Mesothelial cell of epicardium (in vitro differentiated cells): Measurements from ENCODE around the gene BZW2. TPM values are rescaled to one million over a fixed set of nuclear protein-coding genes. Genes with fewer than 3 reads are reported as not detected.

Experiments
- DNase-seq, 2 experiments: peaks; one replicate each; pipeline ENCODE4 v3.0.0; 2021; ENCODE audit warnings: low spot score in 2 of 2; ENCODE audit not compliant: unreplicated experiment in 2 of 2
- H3K27ac Mint-ChIP-seq: 2 replicates; pipeline ENCODE4 v1.8.0; 2021; ENCODE audit warnings: mixed read lengths
- H3K27me3 Mint-ChIP-seq: 2 replicates; pipeline ENCODE4 v1.8.0; 2021; ENCODE audit warnings: low read depth, mixed read lengths
- H3K36me3 Mint-ChIP-seq: 2 replicates; pipeline ENCODE4 v1.8.0; 2021; ENCODE audit warnings: mixed read lengths
- H3K4me1 Mint-ChIP-seq: 2 replicates; pipeline ENCODE4 v1.8.0; 2021; ENCODE audit warnings: mixed read lengths
- H3K4me3 Mint-ChIP-seq: 2 replicates; pipeline ENCODE4 v1.8.0; 2021; ENCODE audit warnings: mild to moderate bottlenecking, moderate library complexity, mixed read lengths
- H3K9me3 Mint-ChIP-seq: 2 replicates; pipeline ENCODE4 v1.8.0; 2021; ENCODE audit warnings: mixed read lengths
- total RNA-seq: library from RNA; stranded (reverse); gene quantifications from 3 replicates; pipeline ENCODE4 v1.2.1, GENCODE V29; 2021
- TF ChIP-seq, protein P1 (sequence below): fragments of 200-600 bp; sonication (generic); IDR thresholded peaks from one replicate; pipeline ENCODE4 v1.5.0; 2021; ENCODE audit warnings: antibody characterized with exemption; ENCODE audit not compliant: unreplicated experiment

The BZW2 gene
- total RNA-seq, 1 donor from 2014 or later: 73.9 TPM

DNA sequence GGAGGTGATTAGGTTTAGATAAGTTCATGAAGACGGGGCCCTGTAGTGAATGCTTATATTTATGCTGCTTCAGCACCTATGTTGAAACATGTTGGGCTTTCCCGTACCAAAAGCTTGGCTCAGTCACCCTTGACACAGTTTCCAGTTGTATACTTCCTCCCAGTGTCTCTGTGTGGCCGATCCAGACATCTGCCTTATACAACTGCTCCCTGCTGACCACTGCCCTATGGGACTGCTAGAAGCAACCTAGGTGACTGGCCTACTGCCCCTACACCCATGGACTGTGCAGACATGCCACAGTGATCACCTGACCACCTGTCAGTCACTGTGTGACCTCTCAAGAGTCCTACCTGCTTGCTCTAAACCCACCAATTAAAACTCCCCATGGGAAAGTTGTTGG lies 85.0 kb downstream of the BZW2 start:
- no peak overlapping the region for H3K4me3 Mint-ChIP-seq
- H3K9me3 Mint-ChIP-seq: peaks cover 4% of the 10 kb centered on the region
- no peak overlapping the region for H3K27ac Mint-ChIP-seq
- no peak for DNase-seq
- TF ChIP-seq, protein P1, sequence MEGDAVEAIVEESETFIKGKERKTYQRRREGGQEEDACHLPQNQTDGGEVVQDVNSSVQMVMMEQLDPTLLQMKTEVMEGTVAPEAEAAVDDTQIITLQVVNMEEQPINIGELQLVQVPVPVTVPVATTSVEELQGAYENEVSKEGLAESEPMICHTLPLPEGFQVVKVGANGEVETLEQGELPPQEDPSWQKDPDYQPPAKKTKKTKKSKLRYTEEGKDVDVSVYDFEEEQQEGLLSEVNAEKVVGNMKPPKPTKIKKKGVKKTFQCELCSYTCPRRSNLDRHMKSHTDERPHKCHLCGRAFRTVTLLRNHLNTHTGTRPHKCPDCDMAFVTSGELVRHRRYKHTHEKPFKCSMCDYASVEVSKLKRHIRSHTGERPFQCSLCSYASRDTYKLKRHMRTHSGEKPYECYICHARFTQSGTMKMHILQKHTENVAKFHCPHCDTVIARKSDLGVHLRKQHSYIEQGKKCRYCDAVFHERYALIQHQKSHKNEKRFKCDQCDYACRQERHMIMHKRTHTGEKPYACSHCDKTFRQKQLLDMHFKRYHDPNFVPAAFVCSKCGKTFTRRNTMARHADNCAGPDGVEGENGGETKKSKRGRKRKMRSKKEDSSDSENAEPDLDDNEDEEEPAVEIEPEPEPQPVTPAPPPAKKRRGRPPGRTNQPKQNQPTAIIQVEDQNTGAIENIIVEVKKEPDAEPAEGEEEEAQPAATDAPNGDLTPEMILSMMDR: no peak
- peaks cover 9% of the 10 kb centered on the region for H3K4me1 Mint-ChIP-seq
- H3K36me3 Mint-ChIP-seq: peaks cover 2% of the 10 kb centered on the region
- no peaks in the 10 kb centered on the region for H3K27me3 Mint-ChIP-seq

- Mint-ChIP-seq H3K27me3 (no peaks in the 10 kb centered on the region), H3K36me3 (peaks cover 2% of the 10 kb centered on the region), H3K27ac (no peak overlapping the region), H3K4me1 (peaks cover 9% of the 10 kb centered on the region), H3K4me3 (no peak overlapping the region), H3K9me3 (peaks cover 4% of the 10 kb centered on the region)
- TF ChIP-seq, protein P1: no peak
- DNase-seq: no peak
These were observed 86.8 kb downstream of the BZW2 start for GRCh38 chr7:16732828-16733227.

DNA sequence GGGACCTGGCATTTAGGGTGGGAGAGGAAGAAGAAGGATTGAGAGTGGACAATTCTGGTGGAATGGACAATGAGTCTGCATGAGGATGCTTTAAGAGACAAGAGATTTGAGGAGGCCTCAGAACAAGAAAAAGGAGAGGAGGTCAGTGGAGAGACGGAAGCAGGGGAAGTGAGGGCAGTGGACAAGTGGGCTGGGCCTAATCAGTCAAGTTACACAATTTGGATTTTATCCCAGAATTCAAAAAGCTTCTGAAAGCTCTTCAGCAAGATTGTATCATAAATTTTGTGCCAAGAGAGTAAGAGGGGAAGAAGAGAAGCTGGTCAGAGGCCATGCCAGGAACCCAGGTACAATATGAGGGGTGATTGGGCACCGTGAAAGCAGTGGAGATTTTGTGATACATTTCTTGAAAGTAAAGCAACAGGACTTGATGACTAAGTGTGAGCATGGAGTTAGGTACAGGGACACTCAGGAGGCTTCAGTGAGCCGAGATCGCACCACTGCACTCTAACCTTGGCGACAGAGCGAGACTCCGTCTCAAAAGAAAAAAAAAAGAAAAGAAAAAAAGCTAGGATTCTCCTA lies 88.3 kb downstream of the BZW2 start:
- Mint-ChIP-seq H3K4me3 (no peak overlapping the region), H3K27ac (no peak overlapping the region), H3K36me3 (peaks cover 2% of the 10 kb centered on the region), H3K4me1 (peaks cover 13% of the 10 kb centered on the region), H3K9me3 (peaks cover 4% of the 10 kb centered on the region), H3K27me3 (no peaks in the 10 kb centered on the region)
- no peak for DNase-seq
- TF ChIP-seq, protein P1: no peak

DNA sequence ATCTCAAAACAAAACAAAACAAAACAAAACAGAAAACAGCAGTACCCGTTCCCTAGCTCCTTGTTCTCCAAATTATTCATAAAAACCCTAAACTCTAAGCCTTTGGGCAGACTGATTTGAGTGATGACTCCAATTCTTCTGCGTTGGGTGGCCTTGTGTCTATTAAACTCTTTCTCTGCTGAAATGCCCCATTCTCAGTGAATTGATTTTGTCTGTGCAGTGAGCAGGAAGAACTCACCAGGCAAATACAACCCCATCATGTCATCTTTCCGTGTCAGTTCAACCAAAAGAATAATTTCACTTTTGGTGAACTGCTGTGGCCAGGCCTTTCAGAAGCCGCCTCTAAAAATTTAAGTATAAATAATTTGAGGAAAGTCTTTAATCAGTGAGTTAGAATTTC lies 89.0 kb downstream of the BZW2 start:
- H3K9me3 Mint-ChIP-seq: peaks cover 4% of the 10 kb centered on the region
- H3K27ac Mint-ChIP-seq: no peak overlapping the region
- no peaks in the 10 kb centered on the region for H3K27me3 Mint-ChIP-seq

DNA sequence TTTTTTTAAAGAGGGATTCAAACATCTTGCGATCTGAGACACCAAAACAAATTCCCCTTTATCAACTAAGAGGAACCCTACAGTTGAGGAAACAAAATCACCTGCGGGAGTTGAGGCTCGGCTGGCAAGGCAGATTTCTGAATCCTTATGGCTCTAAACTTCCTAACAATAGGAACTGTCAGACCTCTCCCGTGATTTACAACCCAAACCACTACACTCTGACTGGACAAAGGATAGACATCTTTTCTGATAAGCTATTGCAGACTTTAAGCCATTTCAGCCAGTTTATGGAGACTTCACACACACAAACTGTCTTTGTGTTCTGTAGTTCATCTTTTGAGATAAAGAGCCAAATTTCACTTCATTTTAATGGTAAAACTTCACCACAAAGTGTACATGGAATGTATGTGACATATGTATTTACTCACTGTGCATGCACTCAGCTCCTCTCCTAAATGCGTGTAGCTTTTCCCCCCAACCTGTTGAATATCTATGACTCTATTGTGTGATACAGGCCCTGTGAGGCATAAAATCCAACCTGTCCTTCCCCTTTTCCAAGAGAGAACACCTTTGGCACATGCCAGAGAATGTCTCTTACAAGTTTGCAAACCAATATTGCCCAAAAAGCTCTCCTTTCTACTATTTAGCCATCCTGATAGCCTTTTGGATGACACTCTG lies 92.2 kb downstream of the BZW2 start:
- H3K4me3 Mint-ChIP-seq: no peak overlapping the region
- peaks cover 32% of the 10 kb centered on the region for H3K4me1 Mint-ChIP-seq
- peaks cover 4% of the 10 kb centered on the region for H3K9me3 Mint-ChIP-seq
- peaks cover 2% of the 10 kb centered on the region for H3K36me3 Mint-ChIP-seq
- H3K27me3 Mint-ChIP-seq: no peaks in the 10 kb centered on the region
- TF ChIP-seq, protein P1: no peak
- H3K27ac Mint-ChIP-seq: no peak overlapping the region
- DNase-seq: no peak

More for the DNA sequence above, 89.0 kb downstream of the BZW2 start:
- H3K4me1 Mint-ChIP-seq: peaks cover 18% of the 10 kb centered on the region
- H3K36me3 Mint-ChIP-seq: peaks cover 2% of the 10 kb centered on the region
- no peak overlapping the region for H3K4me3 Mint-ChIP-seq
- no peak for DNase-seq
- TF ChIP-seq, protein P1: no peak
